B cell (primary cell): ENCODE measurements around the gene RAB28. TPM values are rescaled to one million over a fixed set of nuclear protein-coding genes. Genes with fewer than 3 reads are reported as not detected.

Experiments used
- ATAC-seq: fragments of 200-7000 bp; cut with Tn5 transposase; one replicate; pipeline ENCODE4 v1.10.0; 2021; ENCODE audit warnings: low read depth, mild to moderate bottlenecking, moderate number of reproducible peaks, moderate library complexity
- CTCF ChIA-PET: fragments of 350-600 bp; sonication (Branson Sonifier 250); formaldehyde crosslinking; loops from one replicate; lab custom pipeline; 2021; ENCODE audit warnings: antibody characterized with exemption, inconsistent platforms; lab: Charles Lee
- POLR2A ChIA-PET: fragments of 350-600 bp; sonication (Branson Sonifier 250); formaldehyde crosslinking; loops from one replicate; lab custom pipeline; 2021; ENCODE audit warnings: antibody characterized with exemption; lab: Charles Lee
- DNase-seq: peaks from one replicate; pipeline ENCODE4 v3.0.0; 2013
- H2AFZ ChIP-seq: 2 replicates; pipeline ENCODE4 v1.6.1; 2012; ENCODE audit warnings: mild to moderate bottlenecking, low read depth, low read length; ENCODE audit not compliant: insufficient read depth, poor library complexity, severe bottlenecking
- H3K27ac ChIP-seq, 2 donors: 1 replicate in 1 of 2; 2 replicates in 1 of 2; pipeline ENCODE4 v1.5.1; 2012 to 2013; ENCODE audit warnings: low read length in 2 of 2, mild to moderate bottlenecking in 2 of 2, moderate library complexity in 1 of 2
- H3K27me3 ChIP-seq, 4 experiments: fragments of 200-600 bp in 1 of 4; sonication (generic) in 1 of 4; replicated peaks in 1 of 4; 1 replicate in 2 of 4; 2 replicates in 2 of 4; pipeline versions ENCODE4 v1.6.1 to v1.7.0; 2013 to 2016; ENCODE audit warnings: low read length in 3 of 4, mild to moderate bottlenecking in 2 of 4, mixed read lengths in 1 of 4, moderate library complexity in 1 of 4; ENCODE audit not compliant: insufficient read depth in 4 of 4, control insufficient read depth in 3 of 4; ENCODE audit errors: control extremely low read depth in 1 of 4
- H3K36me3 ChIP-seq, 2 experiments: replicated peaks in 1 of 2; 1 replicate in 1 of 2; 2 replicates in 1 of 2; pipeline versions ENCODE4 v1.6.1 to v1.7.1; 2013; ENCODE audit warnings: low read length in 1 of 2; ENCODE audit not compliant: insufficient read depth in 2 of 2, control insufficient read depth in 1 of 2; ENCODE audit errors: control extremely low read depth in 1 of 2, extremely low read depth in 1 of 2
- H3K4me1 ChIP-seq, 2 donors: fragments of 200-600 bp in 1 of 2; sonication (generic) in 1 of 2; 1 replicate in 1 of 2; 2 replicates in 1 of 2; pipeline versions ENCODE4 v1.5.1 to v1.6.1; 2013 to 2017; ENCODE audit warnings: low read length in 2 of 2; ENCODE audit not compliant: control insufficient read depth in 2 of 2, insufficient read depth in 2 of 2
- H3K4me2 ChIP-seq: replicated peaks from 2 replicates; pipeline ENCODE3; 2012; ENCODE audit warnings: mild to moderate bottlenecking, low read depth, low read length; ENCODE audit not compliant: poor library complexity, severe bottlenecking
- H3K4me3 ChIP-seq, 5 experiments: fragments of 200-600 bp in 1 of 5; sonication (generic) in 1 of 5; 1 replicate in 3 of 5; 2 replicates in 2 of 5; pipeline versions ENCODE4 v1.5.1 to v1.7.0; 2011 to 2016; ENCODE audit warnings: low read length in 4 of 5, mild to moderate bottlenecking in 4 of 5, low read depth in 2 of 5, control low read depth in 1 of 5, moderate library complexity in 1 of 5; ENCODE audit not compliant: insufficient read depth in 1 of 5; ENCODE audit errors: control extremely low read depth in 1 of 5, extremely low read depth in 1 of 5
- H3K79me2 ChIP-seq: fragments of 200-600 bp; sonication (generic); one replicate; pipeline ENCODE4 v1.6.0; 2016; ENCODE audit warnings: low read length; ENCODE audit not compliant: control insufficient read depth, insufficient read depth
- H3K9ac ChIP-seq: fragments of 200-600 bp; sonication (generic); 2 replicates; pipeline ENCODE4 v1.6.1; 2017; ENCODE audit warnings: mild to moderate bottlenecking, low read length, moderate library complexity
- H3K9me3 ChIP-seq, 3 donors: one replicate each; pipeline versions ENCODE4 v1.6.1 to v1.7.1; 2013; ENCODE audit warnings: low read length in 2 of 3; ENCODE audit not compliant: control insufficient read depth in 2 of 3, insufficient read depth in 1 of 3; ENCODE audit errors: control extremely low read depth in 1 of 3
- H4K20me1 ChIP-seq: 2 replicates; pipeline ENCODE4 v1.6.0; 2012; ENCODE audit warnings: mild to moderate bottlenecking, low read length; ENCODE audit not compliant: insufficient read depth, control insufficient read depth, poor library complexity, severe bottlenecking
- H3K27ac Mint-ChIP-seq: one replicate; pipeline ENCODE4 v1.8.0; 2021; ENCODE audit warnings: mixed read lengths
- H3K27me3 Mint-ChIP-seq: one replicate; pipeline ENCODE4 v1.8.0; 2021; ENCODE audit warnings: mixed read lengths
- H3K4me1 Mint-ChIP-seq: one replicate; pipeline ENCODE4 v1.8.0; 2021; ENCODE audit warnings: mixed read lengths
- H3K4me3 Mint-ChIP-seq: one replicate; pipeline ENCODE4 v1.8.0; 2021; ENCODE audit warnings: mixed read lengths
- H3K9me3 Mint-ChIP-seq: one replicate; pipeline ENCODE4 v1.8.0; 2022; ENCODE audit warnings: mixed read lengths; ENCODE audit not compliant: insufficient read depth
- EZH2 ChIP-seq: IDR thresholded peaks from 2 replicates; pipeline ENCODE4 v1.6.1; 2012; ENCODE audit warnings: borderline replicate concordance, low read depth, mild to moderate bottlenecking, moderate library complexity, low read length; ENCODE audit not compliant: insufficient read depth, poor library complexity, severe bottlenecking
- WGBS: methylation state at CpG from one replicate; pipeline ENCODE4 v1.1.5; 2013; ENCODE audit warnings: missing lambda C conversion rate; ENCODE audit not compliant: insufficient coverage; 5-methylcytosine and 5-hydroxymethylcytosine counted together
- intact Hi-C: fragments of 100-400 bp; cut with micrococcal nuclease; formaldehyde crosslinking; loops from one replicate; pipeline ENCODE4 v1.10.0; 2022
- polyA minus RNA-seq: library from RNA; depleted of rRNA, polyadenylated mRNA; stranded (reverse); fragments of >200 nt; gene quantifications from 2 replicates; pipeline ENCODE4 v1.2.3, GENCODE V29; 2012
- polyA plus RNA-seq: library from polyadenylated mRNA; depleted of rRNA; stranded (reverse); fragments of >200 nt; gene quantifications from 2 replicates; pipeline ENCODE4 v1.2.3, GENCODE V29; 2012
- total RNA-seq, 2 donors: library from RNA; stranded (reverse); fragments of 120-200 nt in 1 of 2; gene quantifications; 1 replicate in 1 of 2; 2 replicates in 1 of 2; pipeline versions ENCODE4 v1.2.3 to v1.2.4, GENCODE V29; 2013 to 2022
- TF ChIP-seq, protein P1 (sequence below): fragments of 200-600 bp; IDR thresholded peaks from one replicate; pipeline ENCODE4 v1.8.0; 2022; ENCODE audit warnings: antibody characterized with exemption, mild to moderate bottlenecking

The RAB28 gene
- total RNA-seq (17.4 and 18.7 TPM in 2 replicates), polyA plus RNA-seq (7.2 and 10.0 TPM in 2 replicates), polyA minus RNA-seq (3.4 and 4.0 TPM in 2 replicates)
- 17.2 TPM for total RNA-seq (2013)

DNA sequence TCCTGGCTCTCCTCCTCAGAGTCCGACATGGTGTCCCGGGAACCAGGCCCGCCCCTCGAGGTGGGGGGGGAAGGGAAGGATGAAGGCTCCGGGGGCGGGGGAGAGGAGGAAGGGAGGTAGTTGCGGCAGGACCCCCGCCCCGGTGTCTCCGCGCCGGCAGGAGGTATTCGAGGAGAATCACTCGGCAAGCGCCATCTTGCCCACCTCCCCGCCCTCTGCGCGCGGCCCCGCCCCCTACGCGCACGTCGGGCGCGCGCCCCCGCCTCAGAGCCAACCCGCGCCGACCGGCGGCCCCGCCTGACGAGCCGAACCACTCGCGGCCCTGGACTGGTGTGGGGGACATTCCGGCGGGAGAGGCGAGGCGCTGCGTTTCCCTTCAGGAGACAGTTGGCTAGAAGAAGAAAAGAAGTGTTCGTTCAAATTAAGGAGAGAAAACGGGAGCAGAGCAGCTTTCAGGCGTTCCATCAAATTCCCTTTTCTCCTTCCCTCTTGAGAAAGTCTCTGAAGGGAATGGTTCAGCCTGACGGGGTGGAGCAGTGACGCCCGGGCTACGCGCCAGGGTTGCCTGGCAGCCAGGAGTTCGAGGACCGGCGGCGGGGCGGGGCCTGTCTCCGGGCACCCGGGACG lies at the start of gene RAB28:
Gene RAB28, minus strand, starts transcription at position 219 of the 627 bp plus-strand sequence.
- no peak for TF ChIP-seq EZH2
- TF ChIP-seq, protein P1, sequence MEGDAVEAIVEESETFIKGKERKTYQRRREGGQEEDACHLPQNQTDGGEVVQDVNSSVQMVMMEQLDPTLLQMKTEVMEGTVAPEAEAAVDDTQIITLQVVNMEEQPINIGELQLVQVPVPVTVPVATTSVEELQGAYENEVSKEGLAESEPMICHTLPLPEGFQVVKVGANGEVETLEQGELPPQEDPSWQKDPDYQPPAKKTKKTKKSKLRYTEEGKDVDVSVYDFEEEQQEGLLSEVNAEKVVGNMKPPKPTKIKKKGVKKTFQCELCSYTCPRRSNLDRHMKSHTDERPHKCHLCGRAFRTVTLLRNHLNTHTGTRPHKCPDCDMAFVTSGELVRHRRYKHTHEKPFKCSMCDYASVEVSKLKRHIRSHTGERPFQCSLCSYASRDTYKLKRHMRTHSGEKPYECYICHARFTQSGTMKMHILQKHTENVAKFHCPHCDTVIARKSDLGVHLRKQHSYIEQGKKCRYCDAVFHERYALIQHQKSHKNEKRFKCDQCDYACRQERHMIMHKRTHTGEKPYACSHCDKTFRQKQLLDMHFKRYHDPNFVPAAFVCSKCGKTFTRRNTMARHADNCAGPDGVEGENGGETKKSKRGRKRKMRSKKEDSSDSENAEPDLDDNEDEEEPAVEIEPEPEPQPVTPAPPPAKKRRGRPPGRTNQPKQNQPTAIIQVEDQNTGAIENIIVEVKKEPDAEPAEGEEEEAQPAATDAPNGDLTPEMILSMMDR: no peak
- POLR2A ChIA-PET: interaction anchor here (0.5 kb wide), 1 partner anchor 108 kb away, joined by 3 read pairs; no protein-coding TSS in a partner anchor
- ATAC-seq: peak; percentile 92

DNA sequence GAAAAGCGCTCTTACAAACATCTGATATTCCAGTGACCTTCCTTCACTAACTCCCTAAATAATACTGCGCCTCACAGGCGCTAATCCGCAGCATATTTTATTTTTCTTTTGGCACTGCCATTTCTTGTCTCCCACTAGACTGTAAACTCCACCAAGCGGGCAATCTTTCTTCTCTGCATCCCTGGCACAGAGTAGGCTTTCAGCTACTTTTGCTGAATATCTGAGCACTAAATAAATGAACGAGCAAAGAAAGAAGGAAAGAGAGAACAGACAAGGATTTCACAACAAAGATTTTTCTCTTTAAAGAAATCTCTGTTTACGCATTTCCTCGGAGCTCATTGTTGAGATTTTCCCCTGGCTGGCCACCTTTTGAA lies 47.5 kb upstream of the RAB28 start:
- Histone ChIP-seq H3K9me3 (peaks cover 0 to 71% (median 14%) of the 10 kb centered on the region in 3 donors), H4K20me1 (no peaks in the 10 kb centered on the region), H3K9ac (no peak overlapping the region), H3K36me3 (no peaks in the 10 kb centered on the region), H3K27me3 (peaks cover 0 to 98% (median 89%) of the 10 kb centered on the region in 4 experiments), H3K4me2 (no peak overlapping the region), H3K27ac (no peak overlapping the region), H3K4me3 (no peak overlapping the region), H2AFZ (no peak overlapping the region), H3K4me1 (peaks cover 37 to 57% of the 10 kb centered on the region in 2 donors), H3K79me2 (no peaks in the 10 kb centered on the region)
- intact Hi-C loops: no loop called here
- no peak overlapping the region for H3K27ac Mint-ChIP-seq
- peaks cover 1% of the 10 kb centered on the region for H3K9me3 Mint-ChIP-seq
- ATAC-seq (no peak), DNase-seq (no peak)
- no peak for TF ChIP-seq EZH2
- TF ChIP-seq, protein P1: no peak
- H3K4me1 Mint-ChIP-seq: peaks cover 24% of the 10 kb centered on the region
- POLR2A ChIA-PET: no interaction called here
- 38% methylated on average over 5 of the region's 8 CpGs for WGBS
- CTCF ChIA-PET: interaction anchor here (2.3 kb wide), 1 partner anchor 12 kb away, joined by 8 read pairs; the partner anchor contains the start of gene NKX3-2
- H3K4me3 Mint-ChIP-seq: no peak overlapping the region
- peaks cover 82% of the 10 kb centered on the region for H3K27me3 Mint-ChIP-seq

More for the DNA sequence above, at the start of gene RAB28:
- Histone ChIP-seq H3K4me1 (peaks cover 15 to 17% of the 10 kb centered on the region in 2 donors), H4K20me1 (no peaks in the 10 kb centered on the region), H2AFZ (peak within 1 kb of the TSS; percentile 93), H3K4me3 (peak within 1 kb of the TSS; percentile 81 to 93 (median 86)), H3K79me2 (peaks cover 20% of the 10 kb centered on the region), H3K9ac (peak within 1 kb of the TSS; percentile 92), H3K27me3 (peaks cover 0 to 16% (median 7%) of the 10 kb centered on the region in 4 experiments), H3K4me2 (peak within 1 kb of the TSS; percentile 91), H3K27ac (peak within 1 kb of the TSS; percentile 97 to 99), H3K9me3 (peaks cover 0 to 2% (median 0%) of the 10 kb centered on the region in 3 donors), H3K36me3 (no peaks in the 10 kb centered on the region)
- Mint-ChIP-seq H3K9me3 (no peaks in the 10 kb centered on the region), H3K27ac (peak within 1 kb of the TSS; percentile 99), H3K4me1 (peaks cover 22% of the 10 kb centered on the region), H3K27me3 (peaks cover 20% of the 10 kb centered on the region), H3K4me3 (peak within 1 kb of the TSS; percentile 94)
- DNase-seq: peak; percentile 98
- intact Hi-C loops: loop anchor here (1.0 to 5.0 kb wide), 2 partner anchors 65 to 128 kb away; no protein-coding TSS in a partner anchor
- CTCF ChIA-PET: interaction anchor here (1.2 kb wide), 1 partner anchor 10 kb away, joined by 4 read pairs; no protein-coding TSS in a partner anchor
- under 1% methylated on average over 56 of the region's 59 CpGs for WGBS
